Esophagus squamous epithelium (tissue), 4 donors: ENCODE results near the gene PRKCA.

ENCODE experiments used
- POLR2A ChIP-seq, 4 donors: fragments of 450-650 bp; IDR thresholded peaks; one replicate each; pipeline ENCODE4 v1.6.1; 2017; ENCODE audit warnings: antibody characterized with exemption in 4 of 4, mild to moderate bottlenecking in 4 of 4, moderate library complexity in 3 of 4
- TF ChIP-seq, protein P1 (sequence below), 6 experiments: fragments of 450-650 bp in 4 of 6; fragments of 200-600 bp in 2 of 6; sonication (generic) in 2 of 6; IDR thresholded peaks; one replicate each; pipeline ENCODE4 v1.5.1; 2016 to 2019; ENCODE audit warnings: antibody characterized with exemption in 6 of 6, mild to moderate bottlenecking in 4 of 6, moderate library complexity in 4 of 6

DNA sequence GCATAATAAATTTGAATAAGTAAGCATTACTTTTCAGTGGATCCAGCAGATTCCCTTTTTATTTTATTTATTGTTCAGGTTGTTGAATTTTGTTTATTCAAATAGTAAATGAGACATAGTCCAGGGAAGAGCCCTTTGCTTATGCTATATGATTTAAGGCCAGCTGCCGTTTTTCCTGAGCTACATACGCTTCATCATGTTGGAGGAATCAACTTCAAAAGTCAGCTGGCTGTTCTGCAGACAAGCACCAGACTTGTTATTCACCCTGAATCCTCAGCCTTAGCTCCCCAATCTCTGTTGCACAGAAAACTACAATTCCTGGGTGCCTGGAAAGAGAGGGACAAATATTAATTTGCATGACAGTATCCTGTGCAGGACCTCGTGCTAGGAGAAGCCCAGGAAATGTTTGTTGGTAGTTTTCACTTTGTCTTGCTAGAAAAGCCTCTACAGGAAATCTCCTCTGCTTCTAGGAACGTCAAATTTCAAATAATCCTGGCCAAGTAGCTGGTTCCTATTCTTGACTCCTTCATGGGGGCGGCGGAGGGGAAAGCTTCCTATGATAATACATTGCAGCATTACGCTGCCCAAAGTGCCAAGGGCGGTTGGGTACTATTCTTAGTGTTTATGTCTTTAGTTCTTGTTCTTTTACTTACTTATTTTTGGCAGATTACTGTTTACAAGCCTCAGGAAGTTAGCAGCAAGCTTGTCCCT lies 101.6 kb downstream of the PRKCA start:
- TF ChIP-seq, protein P1, sequence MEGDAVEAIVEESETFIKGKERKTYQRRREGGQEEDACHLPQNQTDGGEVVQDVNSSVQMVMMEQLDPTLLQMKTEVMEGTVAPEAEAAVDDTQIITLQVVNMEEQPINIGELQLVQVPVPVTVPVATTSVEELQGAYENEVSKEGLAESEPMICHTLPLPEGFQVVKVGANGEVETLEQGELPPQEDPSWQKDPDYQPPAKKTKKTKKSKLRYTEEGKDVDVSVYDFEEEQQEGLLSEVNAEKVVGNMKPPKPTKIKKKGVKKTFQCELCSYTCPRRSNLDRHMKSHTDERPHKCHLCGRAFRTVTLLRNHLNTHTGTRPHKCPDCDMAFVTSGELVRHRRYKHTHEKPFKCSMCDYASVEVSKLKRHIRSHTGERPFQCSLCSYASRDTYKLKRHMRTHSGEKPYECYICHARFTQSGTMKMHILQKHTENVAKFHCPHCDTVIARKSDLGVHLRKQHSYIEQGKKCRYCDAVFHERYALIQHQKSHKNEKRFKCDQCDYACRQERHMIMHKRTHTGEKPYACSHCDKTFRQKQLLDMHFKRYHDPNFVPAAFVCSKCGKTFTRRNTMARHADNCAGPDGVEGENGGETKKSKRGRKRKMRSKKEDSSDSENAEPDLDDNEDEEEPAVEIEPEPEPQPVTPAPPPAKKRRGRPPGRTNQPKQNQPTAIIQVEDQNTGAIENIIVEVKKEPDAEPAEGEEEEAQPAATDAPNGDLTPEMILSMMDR (IDR thresholded peaks at IDR 0.05) = no peak
- no peak for TF ChIP-seq POLR2A (IDR thresholded peaks at IDR 0.05)
